HCT116 (cell line): ENCODE data around the gene ALDH3A1. TPM values are rescaled to one million over a fixed set of nuclear protein-coding genes. Genes with fewer than 3 reads are reported as not detected.

Experiments used
- ATAC-seq: fragments of 200-7000 bp; cut with Tn5 transposase; 2 replicates; pipeline ENCODE4 v1.9.1; 2020; ENCODE audit warnings: mild to moderate bottlenecking, moderate library complexity
- BruUV-seq: library from RNA; stranded (reverse); fragments of 400-500 nt; replicated peaks from 2 replicates; lab custom pipeline; 2021; lab: Mats Ljungman, UMichigan
- CTCF ChIA-PET: fragments of 300-600 bp; sonication (Branson Sonifier 250); formaldehyde crosslinking; loops from one replicate; lab custom pipeline; 2021; ENCODE audit warnings: antibody characterized with exemption; lab: Charles Lee
- POLR2A ChIA-PET: fragments of 300-600, 350-600 bp; sonication (Branson Sonifier 250); formaldehyde crosslinking; loops from one replicate; lab custom pipeline; 2021; ENCODE audit warnings: antibody characterized with exemption; lab: Charles Lee
- RAD21 ChIA-PET, 2 experiments: fragments of 300-600 bp; sonication (Branson Sonifier 250); formaldehyde crosslinking; loops; one replicate each; lab custom pipeline; 2023; ENCODE audit warnings: low total read pairs in 2 of 2; ENCODE audit not compliant: uncharacterized antibody in 2 of 2, unreplicated experiment in 2 of 2, low non-redundant PET in 1 of 2; lab: Charles Lee
- DNase-seq: peaks from one replicate; pipeline ENCODE4 v3.0.0-alpha.2; 2010; ENCODE audit warnings: low read depth, low spot score
- H2AFZ ChIP-seq: fragments of 200-600 bp; shearing (Covaris generic), sonication (generic); 2 replicates; pipeline ENCODE4 v1.6.1; 2017; ENCODE audit warnings: low read depth, mixed run types, mixed read lengths, antibody characterized with exemption, low read length; ENCODE audit not compliant: poor library complexity, severe bottlenecking
- H3K27ac ChIP-seq: 2 replicates; pipeline ENCODE4 v1.5.1; 2012; ENCODE audit warnings: low read depth, low read length
- H3K27me3 ChIP-seq: fragments of 200-600 bp; sonication (generic); 2 replicates; pipeline ENCODE4 v1.6.1; 2016; ENCODE audit warnings: mixed run types, low read length, mixed read lengths; ENCODE audit not compliant: insufficient read depth
- H3K36me3 ChIP-seq, 2 experiments: fragments of 200-500 bp in 1 of 2; fragments of 200-600 bp in 1 of 2; sonication (Bioruptor generic) in 1 of 2; sonication (generic) in 1 of 2; 2 replicates each; pipeline versions ENCODE4 v1.5.1 to v1.6.1; 2014 to 2016; ENCODE audit warnings: low read length in 2 of 2, inconsistent platforms in 1 of 2, mixed read lengths in 1 of 2, mixed run types in 1 of 2; ENCODE audit not compliant: insufficient read depth in 2 of 2, control insufficient read depth in 1 of 2
- H3K4me1 ChIP-seq, 2 experiments: fragments of 200-600 bp in 1 of 2; sonication (generic) in 1 of 2; 2 replicates each; pipeline versions ENCODE4 v1.5.1 to v1.6.1; 2012 to 2017; ENCODE audit warnings: low read length in 2 of 2, inconsistent platforms in 1 of 2, mild to moderate bottlenecking in 1 of 2, mixed read lengths in 1 of 2, mixed run types in 1 of 2, moderate library complexity in 1 of 2; ENCODE audit not compliant: insufficient read depth in 2 of 2, control insufficient read depth in 1 of 2
- H3K4me2 ChIP-seq: fragments of 200-600 bp; sonication (generic); 2 replicates; pipeline ENCODE4 v1.6.1; 2017; ENCODE audit warnings: mixed run types, low read length, mixed read lengths
- H3K4me3 ChIP-seq, 2 experiments: fragments of 200-600 bp in 1 of 2; sonication (generic) in 1 of 2; replicated peaks in 1 of 2; 2 replicates each; pipeline ENCODE4 v1.5.1; 2011 to 2016; ENCODE audit warnings: low read length in 2 of 2, control low read depth in 1 of 2, low read depth in 1 of 2, mild to moderate bottlenecking in 1 of 2, mixed read lengths in 1 of 2, mixed run types in 1 of 2
- H3K79me2 ChIP-seq: fragments of 200-600 bp; sonication (generic); 2 replicates; pipeline ENCODE4 v1.6.1; 2017; ENCODE audit warnings: mild to moderate bottlenecking, mixed run types, low read length, moderate library complexity, mixed read lengths; ENCODE audit not compliant: insufficient read depth
- H3K9ac ChIP-seq: fragments of 200-600 bp; sonication (generic); 2 replicates; pipeline ENCODE4 v1.6.1; 2016; ENCODE audit warnings: low read length, mixed read lengths
- H3K9me2 ChIP-seq: fragments of 200-600 bp; sonication (generic), shearing (Covaris generic); 2 replicates; pipeline ENCODE4 v1.6.1; 2017; ENCODE audit warnings: mixed run types, mild to moderate bottlenecking, moderate library complexity; ENCODE audit not compliant: insufficient read depth
- H3K9me3 ChIP-seq, 2 experiments: fragments of 200-500 bp in 1 of 2; fragments of 200-600 bp in 1 of 2; sonication (Bioruptor generic) in 1 of 2; sonication (generic) in 1 of 2; 2 replicates each; pipeline ENCODE4 v1.6.1; 2014 to 2017; ENCODE audit warnings: low read length in 2 of 2, mixed read lengths in 2 of 2, inconsistent platforms in 1 of 2, low read depth in 1 of 2, mild to moderate bottlenecking in 1 of 2, mixed run types in 1 of 2, moderate library complexity in 1 of 2; ENCODE audit not compliant: control insufficient read depth in 1 of 2, insufficient read depth in 1 of 2
- H4K20me1 ChIP-seq: fragments of 200-600 bp; sonication (generic), shearing (Covaris generic); 2 replicates; pipeline ENCODE4 v1.6.1; 2017; ENCODE audit warnings: mixed run types, mild to moderate bottlenecking, moderate library complexity; ENCODE audit not compliant: insufficient read depth
- CBX3 ChIP-seq: IDR thresholded peaks from 2 replicates; pipeline ENCODE4 v1.6.1; 2012; ENCODE audit warnings: low read depth
- ELF1 ChIP-seq: IDR thresholded peaks from 2 replicates; pipeline ENCODE4 v1.6.1; 2012; ENCODE audit warnings: low read depth, borderline replicate concordance
- EZH2 ChIP-seq: fragments of 200-600 bp; sonication (generic); IDR thresholded peaks from 2 replicates; pipeline ENCODE4 v1.6.1; 2017; ENCODE audit warnings: antibody characterized with exemption, mixed run types
- POLR2A ChIP-seq: IDR thresholded peaks from 2 replicates; pipeline ENCODE4 v1.7.0; 2011; ENCODE audit warnings: borderline replicate concordance; ENCODE audit not compliant: insufficient read depth, insufficient read length; ENCODE audit errors: extremely low read depth
- ZFX ChIP-seq: fragments of 450-650 bp; IDR thresholded peaks from 2 replicates; pipeline ENCODE4 v1.6.1; 2017
- intact Hi-C: fragments of 100-400 bp; cut with micrococcal nuclease; formaldehyde crosslinking; loops from 2 replicates; pipeline ENCODE4 v1.10.0; 2022
- total RNA-seq: library from RNA; stranded (reverse); gene quantifications from one replicate; pipeline ENCODE4 v1.2.1, GENCODE V29; 2021; ENCODE audit not compliant: unreplicated experiment
- TF ChIP-seq, protein P1 (sequence below), 3 experiments: fragments of 200-600 bp in 1 of 3; sonication (generic) in 1 of 3; IDR thresholded peaks in 2 of 3; conservative IDR thresholded peaks in 1 of 3; 2 replicates each; pipeline ENCODE4 v1.5.1; 2012 to 2017; ENCODE audit warnings: low read depth in 2 of 3, low read length in 2 of 3, antibody characterized with exemption in 1 of 3, borderline replicate concordance in 1 of 3, control low read depth in 1 of 3, mild to moderate bottlenecking in 1 of 3, mixed read lengths in 1 of 3, mixed run types in 1 of 3, moderate library complexity in 1 of 3; ENCODE audit not compliant: insufficient read depth in 1 of 3

ALDH3A1 gene
- total RNA-seq, 1 experiment from 2014 or later = 0.86 TPM

DNA sequence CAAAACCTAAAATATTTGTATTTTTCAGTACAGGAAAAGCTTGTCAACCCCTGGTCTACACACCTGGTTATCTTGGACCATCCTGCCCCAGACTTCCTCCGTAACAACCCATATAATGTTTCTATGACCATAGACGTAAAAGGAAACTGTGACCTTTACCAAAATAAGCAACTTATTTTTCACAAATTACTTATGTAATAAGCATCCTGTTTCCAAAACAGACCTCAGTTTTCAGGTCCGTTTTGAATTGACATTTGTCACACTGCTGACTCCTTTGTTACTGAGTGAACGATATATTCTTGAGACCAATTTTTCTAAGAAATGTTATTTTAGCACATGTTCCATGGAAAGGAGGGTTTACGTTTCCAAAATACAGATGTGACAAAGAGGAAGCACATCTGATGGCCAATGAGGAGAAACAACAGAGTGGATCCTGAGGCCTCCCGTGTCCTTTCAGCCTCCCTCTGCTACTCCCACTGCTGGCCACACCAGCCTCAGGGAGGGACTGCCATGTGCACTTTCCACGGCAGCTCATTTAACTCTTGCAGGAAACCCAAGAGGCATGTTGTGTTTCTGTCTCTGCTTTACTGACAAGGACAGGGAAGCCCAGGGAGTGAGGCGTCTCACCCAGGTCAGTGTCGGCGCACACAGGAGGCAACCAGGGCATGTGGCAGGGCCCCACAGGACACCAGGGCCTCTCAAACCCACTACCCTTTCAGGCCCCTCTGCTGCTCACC is 20.1 kb upstream of the ALDH3A1 start:
- no peaks in the 10 kb centered on the region for H3K79me2 ChIP-seq
- H4K20me1 ChIP-seq = no peaks in the 10 kb centered on the region
- H3K27me3 ChIP-seq = no peaks in the 10 kb centered on the region
- DNase-seq = no peak
- H3K36me3 ChIP-seq = no peaks in the 10 kb centered on the region
- no peak overlapping the region for H3K27ac ChIP-seq
- no peak for ATAC-seq
- no peak overlapping the region for H3K4me2 ChIP-seq
- intact Hi-C loops = loop anchor here (5.0 kb wide), 1 partner anchor 321 kb away; no protein-coding TSS in a partner anchor
- POLR2A ChIA-PET = no interaction called here
- CTCF ChIA-PET = no interaction called here
- no peak overlapping the region for H3K9ac ChIP-seq
- RAD21 ChIA-PET = no interaction called here
- TF ChIP-seq, protein P1, sequence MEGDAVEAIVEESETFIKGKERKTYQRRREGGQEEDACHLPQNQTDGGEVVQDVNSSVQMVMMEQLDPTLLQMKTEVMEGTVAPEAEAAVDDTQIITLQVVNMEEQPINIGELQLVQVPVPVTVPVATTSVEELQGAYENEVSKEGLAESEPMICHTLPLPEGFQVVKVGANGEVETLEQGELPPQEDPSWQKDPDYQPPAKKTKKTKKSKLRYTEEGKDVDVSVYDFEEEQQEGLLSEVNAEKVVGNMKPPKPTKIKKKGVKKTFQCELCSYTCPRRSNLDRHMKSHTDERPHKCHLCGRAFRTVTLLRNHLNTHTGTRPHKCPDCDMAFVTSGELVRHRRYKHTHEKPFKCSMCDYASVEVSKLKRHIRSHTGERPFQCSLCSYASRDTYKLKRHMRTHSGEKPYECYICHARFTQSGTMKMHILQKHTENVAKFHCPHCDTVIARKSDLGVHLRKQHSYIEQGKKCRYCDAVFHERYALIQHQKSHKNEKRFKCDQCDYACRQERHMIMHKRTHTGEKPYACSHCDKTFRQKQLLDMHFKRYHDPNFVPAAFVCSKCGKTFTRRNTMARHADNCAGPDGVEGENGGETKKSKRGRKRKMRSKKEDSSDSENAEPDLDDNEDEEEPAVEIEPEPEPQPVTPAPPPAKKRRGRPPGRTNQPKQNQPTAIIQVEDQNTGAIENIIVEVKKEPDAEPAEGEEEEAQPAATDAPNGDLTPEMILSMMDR (IDR thresholded peaks at IDR 0.05 in 2 of 3, conservative IDR thresholded peaks at IDR 0.05 in 1 of 3; ENCODE audit: borderline replicate concordance in 1 of 3, insufficient read depth in 1 of 3, low read depth in 2 of 3, low read length in 2 of 3) = no peak
- TF ChIP-seq EZH2 = no peak
- TF ChIP-seq CBX3 = no peak
- no peak for TF ChIP-seq ELF1
- TF ChIP-seq ZFX = no peak
- TF ChIP-seq POLR2A = no peak
- TF ChIP-seq, all 23 proteins: peak for 0
- Histone ChIP-seq H3K9me3 (no peaks in the 10 kb centered on the region), H3K4me3 (no peak overlapping the region), H3K4me1 (0 out of 4 replicates have a peak, but pooled peaks cover 0 to 2% of the 10 kb centered on the region in 2 experiments), H2AFZ (no peak overlapping the region), H3K9me2 (no peaks in the 10 kb centered on the region)
- BruUV-seq = no TSS peak
